PC-9 (cell line): Measurements from ENCODE around the gene NLGN1.

Experiments used
- EZH2 ChIP-seq: fragments of 200-600 bp; sonication (generic); IDR thresholded peaks from 2 replicates; pipeline ENCODE4 v1.8.0; 2017; ENCODE audit warnings: antibody characterized with exemption, low read depth
- TF ChIP-seq, protein P1 (sequence below): fragments of 200-600 bp; sonication (generic); conservative IDR thresholded peaks from 2 replicates; pipeline ENCODE4 v1.6.1; 2017; ENCODE audit warnings: mixed run types, antibody characterized with exemption, mild to moderate bottlenecking, moderate library complexity

DNA sequence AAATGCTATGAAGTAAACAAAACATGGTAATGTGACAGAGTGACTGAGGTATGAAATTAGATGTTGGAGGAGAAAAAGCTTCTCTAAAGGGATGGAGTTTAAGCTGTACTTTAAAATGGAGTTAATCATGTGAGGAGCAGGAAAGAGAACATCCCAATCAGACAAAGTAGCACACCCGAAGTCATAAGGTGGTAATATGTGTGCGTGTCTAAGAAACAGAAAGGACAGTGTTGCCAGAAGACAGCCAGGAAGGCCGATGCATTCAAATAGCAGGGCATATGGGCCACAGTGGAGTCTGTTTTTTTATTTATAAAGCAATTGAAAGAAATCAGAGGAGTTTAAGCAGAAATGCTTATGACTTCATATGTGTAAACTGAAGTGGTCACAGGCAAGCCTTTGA lies 376.3 kb downstream of the NLGN1 start:
- TF ChIP-seq EZH2 = no peak
- TF ChIP-seq, protein P1, sequence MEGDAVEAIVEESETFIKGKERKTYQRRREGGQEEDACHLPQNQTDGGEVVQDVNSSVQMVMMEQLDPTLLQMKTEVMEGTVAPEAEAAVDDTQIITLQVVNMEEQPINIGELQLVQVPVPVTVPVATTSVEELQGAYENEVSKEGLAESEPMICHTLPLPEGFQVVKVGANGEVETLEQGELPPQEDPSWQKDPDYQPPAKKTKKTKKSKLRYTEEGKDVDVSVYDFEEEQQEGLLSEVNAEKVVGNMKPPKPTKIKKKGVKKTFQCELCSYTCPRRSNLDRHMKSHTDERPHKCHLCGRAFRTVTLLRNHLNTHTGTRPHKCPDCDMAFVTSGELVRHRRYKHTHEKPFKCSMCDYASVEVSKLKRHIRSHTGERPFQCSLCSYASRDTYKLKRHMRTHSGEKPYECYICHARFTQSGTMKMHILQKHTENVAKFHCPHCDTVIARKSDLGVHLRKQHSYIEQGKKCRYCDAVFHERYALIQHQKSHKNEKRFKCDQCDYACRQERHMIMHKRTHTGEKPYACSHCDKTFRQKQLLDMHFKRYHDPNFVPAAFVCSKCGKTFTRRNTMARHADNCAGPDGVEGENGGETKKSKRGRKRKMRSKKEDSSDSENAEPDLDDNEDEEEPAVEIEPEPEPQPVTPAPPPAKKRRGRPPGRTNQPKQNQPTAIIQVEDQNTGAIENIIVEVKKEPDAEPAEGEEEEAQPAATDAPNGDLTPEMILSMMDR = no peak
